ENCODE results near the gene RARRES1. TPM values are rescaled to one million over a fixed set of nuclear protein-coding genes. Genes with fewer than 3 reads are reported as not detected.

Gene RARRES1
- total RNA-seq, 1 experiment from 2014 or later, result 0.73 TPM

- ATAC-seq (no peak), DNase-seq (no peak)
- no peaks in the 10 kb centered on the region for H3K9me3 ChIP-seq (ENCODE audit: low read length)
- peak overlapping the region; percentile 79 for H3K4me2 ChIP-seq (ENCODE audit: low read length)
- peak overlapping the region; percentile 25; the same call in 1 of the 2 replicates for H3K4me3 ChIP-seq (ENCODE audit: low read length)
- H3K27me3 ChIP-seq (ENCODE audit: low read length), result no peaks in the 10 kb centered on the region
- no peaks in the 10 kb centered on the region for H3K36me3 ChIP-seq (ENCODE audit: low read depth, low read length)
- TF ChIP-seq EZH2phosphoT487 (IDR thresholded peaks at IDR 0.05; ENCODE audit: borderline replicate concordance, low read length), result no peak
- no peak for TF ChIP-seq EZH2 (IDR thresholded peaks at IDR 0.05; ENCODE audit: low read length, unreplicated experiment)
- TF ChIP-seq CTCF (conservative IDR thresholded peaks at IDR 0.05; ENCODE audit: low read depth, low read length), result no peak
- H3K9me2 ChIP-seq (replicated peaks; ENCODE audit: low read length), result no peaks in the 10 kb centered on the region
- no peak overlapping the region for H2AFZ ChIP-seq (ENCODE audit: low read length)
- no TSS peak for BruUV-seq (replicated peaks)
- intact Hi-C loops (cut with micrococcal nuclease), result loop anchor here (1.0 to 2.0 kb wide), 4 partner anchors 28 to 65 kb away; partner anchors contain the start of gene LXN
- peaks cover 57% of the 10 kb centered on the region for H3K4me1 ChIP-seq (ENCODE audit: insufficient read depth, low read length)
- peak overlapping the region; percentile 100 for H3K27ac ChIP-seq (ENCODE audit: low read length)
- ChIA-PET CTCF (interaction anchor here (1.0 kb wide), 1 partner anchor 66 kb away, joined by 3 read pairs; no protein-coding TSS in a partner anchor), POLR2A (ENCODE audit: unreplicated experiment) (no interaction called here)
- peak overlapping the region; percentile 100 for H3K9ac ChIP-seq (ENCODE audit: low read length)
- no peaks in the 10 kb centered on the region for H4K20me1 ChIP-seq (ENCODE audit: low read length)
- H3K79me2 ChIP-seq (ENCODE audit: low read length), result peaks cover 15% of the 10 kb centered on the region; the same call in 1 of the 2 replicates
- peaks cover 17% of the 10 kb centered on the region for H3F3A ChIP-seq (ENCODE audit: low read length, unreplicated experiment)
Observed at GRCh38 chr3:158723991-158724390, 8.3 kb downstream of the RARRES1 start.

GRCh38 chr3:158722108-158722507 lies 10.1 kb downstream of the RARRES1 start:
- Histone ChIP-seq H3K79me2 (ENCODE audit: low read length) (peaks cover 15% of the 10 kb centered on the region; the same call in 1 of the 2 replicates), H3K9me3 (ENCODE audit: low read length) (no peaks in the 10 kb centered on the region), H3K36me3 (ENCODE audit: low read depth, low read length) (no peaks in the 10 kb centered on the region), H3K9me2 (replicated peaks; ENCODE audit: low read length) (no peaks in the 10 kb centered on the region), H3K27me3 (ENCODE audit: low read length) (no peaks in the 10 kb centered on the region), H3F3A (ENCODE audit: low read length, unreplicated experiment) (peaks cover 17% of the 10 kb centered on the region), H3K4me2 (ENCODE audit: low read length) (no peak overlapping the region; the same call in 1 of the 2 replicates), H3K4me1 (ENCODE audit: insufficient read depth, low read length) (peaks cover 59% of the 10 kb centered on the region), H4K20me1 (ENCODE audit: low read length) (no peaks in the 10 kb centered on the region), H3K4me3 (ENCODE audit: low read length) (no peak overlapping the region), H3K9ac (ENCODE audit: low read length) (peak overlapping the region; percentile 71), H3K27ac (ENCODE audit: low read length) (peak overlapping the region; percentile 100), H2AFZ (ENCODE audit: low read length) (no peak overlapping the region)
- intact Hi-C loops (cut with micrococcal nuclease), result loop anchor here (2.0 kb wide), 1 partner anchor 63 kb away; no protein-coding TSS in a partner anchor
- TF ChIP-seq EZH2phosphoT487 (IDR thresholded peaks at IDR 0.05; ENCODE audit: borderline replicate concordance, low read length), result no peak
- TF ChIP-seq EZH2 (IDR thresholded peaks at IDR 0.05; ENCODE audit: low read length, unreplicated experiment), result no peak
- no peak for TF ChIP-seq CTCF (conservative IDR thresholded peaks at IDR 0.05; ENCODE audit: low read depth, low read length)
- DNase-seq (no peak), ATAC-seq (no peak)
- no TSS peak for BruUV-seq (replicated peaks)
- CTCF ChIA-PET, result interaction anchor here (1.1 to 1.8 kb wide), 2 partner anchors 50 to 80 kb away, joined by 6 to 11 read pairs; partner anchors contain the start of genes LXN and MFSD1
- POLR2A ChIA-PET (ENCODE audit: unreplicated experiment), result no interaction called here

All from PC-3 (cell line).